GM21825 (cell line): ENCODE measurements around the gene RPS27L.
A peak's percentile ranks its signal among the peaks of the same experiment; 100 is the strongest.

Experiments used
- ATAC-seq: cut with Tn5 transposase; IDR thresholded peaks from one replicate; pipeline ENCODE4 v1.9.1; 2021; ENCODE audit warnings: mild to moderate bottlenecking, moderate library complexity; ENCODE audit not compliant: unreplicated experiment

RPS27L gene

GRCh38 chr15:63157118-63157843 is at the start of gene RPS27L:
RPS27L (minus strand) TSS chr15:63157477; CDS start chr15:63157405, 72 bp downstream.
- peak; percentile 85 for ATAC-seq

DNA sequence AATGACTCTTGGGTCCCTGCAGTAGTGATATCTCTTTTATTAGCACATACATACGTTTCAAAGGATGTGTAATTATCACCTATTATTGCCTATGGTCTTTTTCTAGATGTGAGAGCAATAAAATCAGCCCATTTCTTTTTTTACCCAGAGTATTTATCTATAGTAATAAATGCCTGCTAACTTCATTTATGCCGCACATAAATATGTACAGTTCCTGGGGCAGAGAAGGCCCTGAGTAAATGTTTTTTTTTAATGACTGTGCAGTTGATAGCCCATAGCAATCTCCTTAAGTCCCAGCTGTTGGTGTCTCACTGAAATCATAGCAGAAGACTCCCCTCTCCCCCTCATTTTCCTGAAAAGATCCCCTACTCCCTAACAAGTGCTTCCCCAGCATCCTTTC is 48.8 kb upstream of the RPS27L start:
- no peak for ATAC-seq

DNA sequence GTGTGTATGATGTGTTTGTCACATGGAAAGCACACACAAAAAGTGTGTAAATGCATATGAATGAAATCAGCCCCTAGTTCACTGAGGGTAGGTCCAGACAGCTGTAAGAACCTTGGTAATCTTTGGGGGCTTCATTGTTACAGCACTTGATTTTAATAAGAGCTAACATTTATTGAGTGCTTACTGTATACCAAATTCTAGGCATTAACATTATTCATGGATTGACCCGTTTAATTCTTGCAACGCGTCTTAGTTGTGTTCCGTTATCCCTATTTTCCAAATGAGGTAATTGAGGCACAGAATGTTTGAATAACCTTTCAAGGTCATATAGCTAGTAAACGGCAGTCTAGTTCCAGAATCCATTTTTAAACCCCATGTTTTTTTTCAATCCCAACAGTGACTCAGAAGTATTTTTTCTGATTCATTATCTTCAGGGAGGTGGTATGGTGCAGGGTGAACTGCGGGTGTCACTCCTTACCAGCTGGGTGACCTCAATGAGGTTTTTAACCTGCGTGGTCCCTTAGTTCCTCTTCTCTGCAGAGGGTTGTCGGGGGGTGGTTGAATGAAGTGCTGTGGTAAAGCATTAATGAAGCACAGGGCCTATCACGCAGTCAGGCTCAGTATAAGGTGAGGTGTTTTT is 46.3 kb upstream of the RPS27L start:
- peak; percentile 41 for ATAC-seq

- no peak for ATAC-seq
Measured at GRCh38 chr15:63202861-63203260, 45.6 kb upstream of the RPS27L start.

GRCh38 chr15:63200464-63201249 is 43.4 kb upstream of the RPS27L start:
- ATAC-seq = no peak

- ATAC-seq = no peak
Measured at GRCh38 chr15:63198371-63199250, 41.3 kb upstream of the RPS27L start.

DNA sequence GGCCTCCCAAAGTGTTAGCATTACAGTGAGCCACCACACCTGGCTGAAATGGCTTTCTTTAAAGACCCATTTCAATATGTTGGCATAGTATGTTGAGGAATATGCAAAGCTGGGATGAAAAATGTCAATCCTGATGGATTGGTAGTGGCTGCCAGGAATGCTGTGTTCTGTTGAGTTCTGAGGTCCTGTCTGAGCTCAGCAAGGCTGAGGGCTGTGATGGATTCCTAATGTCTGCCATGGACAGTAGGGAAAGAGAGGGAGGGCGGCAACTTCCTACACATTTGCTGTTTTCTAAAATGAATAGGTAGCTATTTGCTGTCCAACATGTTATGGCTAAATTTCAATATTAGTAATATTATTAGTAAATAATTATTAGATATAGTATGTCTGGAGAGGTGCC is 40.3 kb upstream of the RPS27L start:
- no peak for ATAC-seq

DNA sequence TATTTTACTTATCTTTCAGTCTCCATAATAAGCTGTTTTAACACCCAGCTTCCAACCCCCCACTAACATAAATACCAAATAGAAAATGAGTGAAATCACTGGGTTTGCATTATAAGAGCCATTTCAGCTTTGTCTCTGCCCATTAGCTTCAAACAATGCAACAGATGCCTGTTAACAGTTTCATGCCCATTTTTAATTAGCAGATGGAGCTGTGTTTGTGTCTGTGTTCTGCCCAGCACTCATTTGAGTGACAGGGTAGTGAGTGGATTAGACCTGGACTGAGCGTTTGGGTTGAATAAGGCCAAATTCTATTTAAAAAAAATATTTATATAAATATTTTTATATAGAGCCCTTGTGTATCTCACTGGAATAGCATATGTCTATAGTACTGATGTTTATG is 39.6 kb upstream of the RPS27L start:
- ATAC-seq = no peak

- ATAC-seq = no peak
Measured at GRCh38 chr15:63195569-63196015, 38.3 kb upstream of the RPS27L start.

- ATAC-seq = no peak
Measured at GRCh38 chr15:63194880-63195568, 37.7 kb upstream of the RPS27L start.

DNA sequence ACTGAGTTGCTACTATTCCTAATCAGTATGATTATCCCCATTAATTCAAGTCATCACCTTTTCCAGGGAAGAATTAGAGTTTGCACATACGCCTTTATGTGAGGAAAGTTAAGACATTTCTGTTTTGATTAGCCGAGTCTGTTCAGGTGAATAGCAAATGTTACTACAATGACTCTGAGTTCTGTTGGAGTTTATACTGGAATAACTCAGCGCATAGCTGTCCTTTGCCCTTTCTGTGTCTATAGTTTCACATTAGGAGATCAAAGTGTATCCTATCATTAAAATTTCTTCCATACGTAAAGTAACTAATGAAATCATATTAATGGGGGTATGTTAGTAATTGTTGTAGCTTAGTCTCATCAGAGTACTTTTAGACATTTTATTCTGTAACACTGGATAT is 37.0 kb upstream of the RPS27L start:
- no peak for ATAC-seq

- no peak for ATAC-seq
Measured at GRCh38 chr15:63192619-63193206, 35.4 kb upstream of the RPS27L start.

DNA sequence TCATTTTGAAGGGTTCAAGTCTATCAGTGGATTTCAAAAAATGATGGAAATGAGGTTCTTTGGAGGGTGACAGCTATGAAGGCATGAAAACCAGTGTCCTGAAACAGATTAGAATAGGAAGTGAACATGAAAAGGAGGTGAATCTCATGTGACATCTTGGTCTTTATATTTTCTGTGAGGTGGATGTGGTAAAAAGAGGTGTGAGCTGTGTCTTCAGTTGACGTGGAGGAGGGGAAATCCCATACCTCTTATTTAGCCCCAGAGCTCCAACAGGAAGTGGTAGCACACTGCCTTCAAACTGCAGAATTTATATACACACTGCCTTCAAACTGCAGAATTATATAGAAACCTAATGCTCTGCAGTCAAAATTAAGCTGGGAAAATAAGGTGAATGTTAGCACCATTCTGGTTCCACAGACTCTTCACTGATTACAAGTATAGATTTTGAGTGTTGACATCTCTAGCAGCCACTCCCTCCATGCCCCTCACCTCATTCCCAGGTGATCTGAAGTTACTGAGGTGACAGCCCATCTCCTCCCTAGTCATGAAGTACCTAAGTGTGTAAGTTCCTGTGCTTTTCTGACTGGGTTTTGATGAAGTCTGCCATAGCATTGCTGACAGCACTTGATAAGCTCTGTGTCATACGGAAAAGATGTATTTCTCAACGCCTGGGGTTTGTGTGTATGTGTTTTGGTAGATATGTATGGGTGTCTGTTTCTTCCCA is 34.8 kb upstream of the RPS27L start:
- ATAC-seq = peak; percentile 40

- ATAC-seq = no peak
Measured at GRCh38 chr15:63190769-63191649, 33.7 kb upstream of the RPS27L start.

GRCh38 chr15:63189941-63190768 is 32.9 kb upstream of the RPS27L start:
- ATAC-seq = no peak

GRCh38 chr15:63188926-63189871 is 31.9 kb upstream of the RPS27L start, which contains the start of gene RAB8B:
RAB8B (plus strand) TSS chr15:63189606; CDS start chr15:63189625, 19 bp downstream.
- ATAC-seq = peak; percentile 75
